VCaP (cell line): ENCODE measurements around the gene KDM3B.
A peak's percentile ranks its signal among the peaks of the same experiment; 100 is the strongest.

Source experiments
- H3K27ac ChIP-seq: fragments of 450-650 bp; 2 replicates; pipeline ENCODE4 v1.5.1; 2017
- TF ChIP-seq, protein P1 (sequence below): fragments of 450-650 bp; conservative IDR thresholded peaks from 2 replicates; pipeline ENCODE4 v1.5.1; 2017; ENCODE audit warnings: mild to moderate bottlenecking, moderate library complexity

KDM3B gene

GRCh38 chr5:138455232-138455930 lies 102.9 kb downstream of the KDM3B start:
- TF ChIP-seq, protein P1, sequence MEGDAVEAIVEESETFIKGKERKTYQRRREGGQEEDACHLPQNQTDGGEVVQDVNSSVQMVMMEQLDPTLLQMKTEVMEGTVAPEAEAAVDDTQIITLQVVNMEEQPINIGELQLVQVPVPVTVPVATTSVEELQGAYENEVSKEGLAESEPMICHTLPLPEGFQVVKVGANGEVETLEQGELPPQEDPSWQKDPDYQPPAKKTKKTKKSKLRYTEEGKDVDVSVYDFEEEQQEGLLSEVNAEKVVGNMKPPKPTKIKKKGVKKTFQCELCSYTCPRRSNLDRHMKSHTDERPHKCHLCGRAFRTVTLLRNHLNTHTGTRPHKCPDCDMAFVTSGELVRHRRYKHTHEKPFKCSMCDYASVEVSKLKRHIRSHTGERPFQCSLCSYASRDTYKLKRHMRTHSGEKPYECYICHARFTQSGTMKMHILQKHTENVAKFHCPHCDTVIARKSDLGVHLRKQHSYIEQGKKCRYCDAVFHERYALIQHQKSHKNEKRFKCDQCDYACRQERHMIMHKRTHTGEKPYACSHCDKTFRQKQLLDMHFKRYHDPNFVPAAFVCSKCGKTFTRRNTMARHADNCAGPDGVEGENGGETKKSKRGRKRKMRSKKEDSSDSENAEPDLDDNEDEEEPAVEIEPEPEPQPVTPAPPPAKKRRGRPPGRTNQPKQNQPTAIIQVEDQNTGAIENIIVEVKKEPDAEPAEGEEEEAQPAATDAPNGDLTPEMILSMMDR = no peak
- H3K27ac ChIP-seq = no peak overlapping the region

- TF ChIP-seq, protein P1 = peak; percentile 27
- no peak overlapping the region for H3K27ac ChIP-seq
Measured at GRCh38 chr5:138457531-138458275, 105.2 kb downstream of the KDM3B start.

DNA sequence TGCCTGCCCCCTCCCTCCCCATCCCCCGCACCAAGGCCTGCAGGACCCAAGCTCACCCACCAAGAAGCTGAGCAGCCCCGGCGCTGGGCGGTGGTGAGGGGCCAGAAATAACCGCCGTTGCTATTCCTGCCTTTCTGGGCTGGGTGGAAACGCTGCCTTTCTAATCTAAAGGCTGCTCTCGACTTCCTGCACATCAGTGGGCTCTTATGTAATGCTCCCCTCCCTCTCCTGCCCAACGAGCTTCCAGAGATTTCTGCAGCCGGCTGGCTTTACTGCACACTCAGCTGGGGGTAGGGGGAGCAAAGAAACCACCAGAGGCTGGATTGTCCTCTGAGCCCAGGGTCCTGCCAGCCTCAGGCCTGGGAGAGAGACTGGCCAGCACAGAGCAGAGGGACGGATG lies 105.9 kb downstream of the KDM3B start:
- TF ChIP-seq, protein P1 = no peak
- H3K27ac ChIP-seq = no peak overlapping the region

DNA sequence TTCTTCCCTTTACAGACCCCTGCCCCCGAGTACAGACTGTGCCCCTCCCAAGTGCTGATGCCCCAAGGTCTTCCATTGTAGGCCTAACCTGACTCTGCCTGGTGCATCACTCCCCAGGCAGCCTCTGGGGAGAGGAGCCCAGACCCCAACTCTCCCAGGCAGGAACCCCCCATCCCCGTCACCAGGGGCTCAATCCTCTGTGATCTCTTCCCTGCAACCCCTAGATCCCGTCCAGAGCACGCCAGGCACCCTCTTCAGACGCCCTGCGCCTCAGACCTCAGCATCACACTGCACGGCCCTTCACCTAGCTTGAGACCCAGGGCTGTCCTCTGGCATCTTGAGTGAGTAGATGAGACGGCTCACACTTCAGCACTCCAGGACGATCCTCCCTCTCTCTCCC lies 106.4 kb downstream of the KDM3B start:
- TF ChIP-seq, protein P1 = no peak
- H3K27ac ChIP-seq = no peak overlapping the region

GRCh38 chr5:138459311-138459933 lies 106.9 kb downstream of the KDM3B start:
- TF ChIP-seq, protein P1 = no peak

DNA sequence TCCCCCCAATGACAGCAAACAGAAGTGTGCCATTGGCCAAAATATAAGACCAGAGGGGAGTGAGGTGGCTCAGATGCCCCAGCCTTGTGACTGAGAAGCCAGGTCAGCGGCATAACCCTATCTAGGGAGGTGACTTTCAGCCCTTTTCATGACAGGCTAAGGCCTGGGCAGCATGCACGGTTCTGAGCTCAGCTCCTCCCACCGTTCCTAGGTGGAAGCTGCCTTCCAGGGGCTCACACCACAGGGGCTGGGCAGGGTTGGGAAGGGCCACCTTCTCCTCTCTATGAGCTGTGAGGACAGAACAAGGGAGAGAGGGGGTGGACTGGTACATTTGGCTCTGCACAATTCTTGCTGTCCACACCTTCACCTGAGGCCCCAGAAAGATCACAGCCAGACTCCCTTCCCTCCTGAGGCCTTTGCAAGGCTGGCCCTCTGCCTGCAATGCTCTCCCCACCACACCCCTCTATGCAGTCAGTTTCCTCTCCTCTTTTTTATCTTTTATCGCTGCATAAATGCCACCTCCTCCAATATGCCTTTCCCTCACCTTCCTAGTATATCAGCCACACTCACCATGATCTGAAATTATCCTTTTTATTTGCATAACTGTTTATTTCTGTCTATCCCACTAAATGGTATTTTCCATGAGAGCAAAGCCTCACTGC lies 107.7 kb downstream of the KDM3B start:
- TF ChIP-seq, protein P1 = no peak
- H3K27ac ChIP-seq = no peak overlapping the region

More at GRCh38 chr5:138459311-138459933, 106.9 kb downstream of the KDM3B start:
- no peak overlapping the region for H3K27ac ChIP-seq
